Ishikawa (cell line): Measurements from ENCODE around the gene TBX15.

Experiments used
- CEBPB ChIP-seq: IDR thresholded peaks from 2 replicates; pipeline ENCODE4 v1.6.1; 2012
- CREB1 ChIP-seq: IDR thresholded peaks from 2 replicates; pipeline ENCODE4 v1.6.1; 2012; ENCODE audit warnings: low read depth
- EGR1 ChIP-seq: IDR thresholded peaks from 2 replicates; pipeline ENCODE4 v1.6.1; 2012
- EP300 ChIP-seq: IDR thresholded peaks from 2 replicates; pipeline ENCODE4 v1.6.1; 2012; ENCODE audit warnings: borderline replicate concordance
- FOXM1 ChIP-seq: IDR thresholded peaks from 2 replicates; pipeline ENCODE4 v1.6.1; 2012; ENCODE audit warnings: low read depth, borderline replicate concordance
- MAX ChIP-seq: IDR thresholded peaks from 2 replicates; pipeline ENCODE4 v1.6.1; 2012
- NFIC ChIP-seq: IDR thresholded peaks from 2 replicates; pipeline ENCODE4 v1.6.1; 2012
- RAD21 ChIP-seq: IDR thresholded peaks from 2 replicates; pipeline ENCODE4 v1.6.1; 2012; ENCODE audit warnings: low read depth
- REST ChIP-seq: IDR thresholded peaks from 2 replicates; pipeline ENCODE4 v1.6.1; 2012; ENCODE audit warnings: low read depth, mild to moderate bottlenecking
- TAF1 ChIP-seq: IDR thresholded peaks from 2 replicates; pipeline ENCODE4 v1.6.1; 2012; ENCODE audit warnings: low read depth, mild to moderate bottlenecking
- TCF12 ChIP-seq: IDR thresholded peaks from 2 replicates; pipeline ENCODE4 v1.6.1; 2012; ENCODE audit warnings: low read depth
- TEAD4 ChIP-seq: IDR thresholded peaks from 2 replicates; pipeline ENCODE4 v1.6.1; 2012
- USF1 ChIP-seq: IDR thresholded peaks from 2 replicates; pipeline ENCODE4 v1.6.1; 2012
- YY1 ChIP-seq: IDR thresholded peaks from 2 replicates; pipeline ENCODE4 v1.6.1; 2012; ENCODE audit warnings: low read depth
- ZBTB7A ChIP-seq: IDR thresholded peaks from 2 replicates; pipeline ENCODE4 v1.6.1; 2012; ENCODE audit warnings: low read depth

Gene TBX15

GRCh38 chr1:118902299-118902698, 85.8 kb downstream of the TBX15 start:
- TF ChIP-seq TEAD4, result no peak
- no peak for TF ChIP-seq FOXM1
- TF ChIP-seq RAD21, result no peak

GRCh38 chr1:118900643-118901440, 87.3 kb downstream of the TBX15 start:
- TF ChIP-seq CEBPB (no peak), NFIC (no peak), TEAD4 (no peak), TCF12 (no peak), REST (no peak), EP300 (no peak), MAX (no peak)

GRCh38 chr1:118899340-118899739, 88.8 kb downstream of the TBX15 start:
- TF ChIP-seq YY1, result no peak
- TF ChIP-seq FOXM1, result no peak
- no peak for TF ChIP-seq ZBTB7A
- TF ChIP-seq RAD21, result no peak
- no peak for TF ChIP-seq EP300
- no peak for TF ChIP-seq TEAD4
- TF ChIP-seq USF1, result no peak

GRCh38 chr1:118898712-118899111, 89.4 kb downstream of the TBX15 start:
- no peak for TF ChIP-seq RAD21
- TF ChIP-seq FOXM1, result no peak
- TF ChIP-seq TCF12, result no peak
- TF ChIP-seq EP300, result no peak

- no peak for TF ChIP-seq FOXM1
- TF ChIP-seq CEBPB, result no peak
- no peak for TF ChIP-seq RAD21
- no peak for TF ChIP-seq ZBTB7A
- TF ChIP-seq EP300, result no peak
- TF ChIP-seq USF1, result no peak
- TF ChIP-seq TCF12, result no peak
- TF ChIP-seq REST, result no peak
- TF ChIP-seq TEAD4, result no peak
- TF ChIP-seq CREB1, result no peak
- no peak for TF ChIP-seq EGR1
Observed at GRCh38 chr1:118896416-118896815, 91.7 kb downstream of the TBX15 start.

GRCh38 chr1:118894836-118895235, 93.3 kb downstream of the TBX15 start:
- no peak for TF ChIP-seq EP300
- no peak for TF ChIP-seq MAX

GRCh38 chr1:118890851-118891384, 97.2 kb downstream of the TBX15 start:
- TF ChIP-seq EGR1, result no peak
- TF ChIP-seq FOXM1, result no peak
- no peak for TF ChIP-seq YY1
- no peak for TF ChIP-seq TAF1
- TF ChIP-seq CREB1, result no peak
- TF ChIP-seq NFIC, result no peak
- no peak for TF ChIP-seq ZBTB7A
- no peak for TF ChIP-seq TEAD4
- TF ChIP-seq EP300, result no peak
- TF ChIP-seq USF1, result no peak
- TF ChIP-seq TCF12, result no peak
- TF ChIP-seq MAX, result no peak
- no peak for TF ChIP-seq RAD21
- no peak for TF ChIP-seq CEBPB
- no peak for TF ChIP-seq REST
